Activated CD4-positive, alpha-beta T cell treated with anti-CD3 and anti-CD28 coated beads for 24 hours (primary cell): ENCODE measurements around the gene SMOC2.
"Not testable (repeated sequence)": the region's sequence is repeated elsewhere in the genome, so short reads cannot be mapped to it uniquely, and the experiment has no call there.

Experiments used
- DNase-seq, 2 donors: peaks; one replicate each; pipeline ENCODE4 v3.0.0-alpha.2; 2020; ENCODE audit warnings: low read depth in 2 of 2

The SMOC2 gene

DNA sequence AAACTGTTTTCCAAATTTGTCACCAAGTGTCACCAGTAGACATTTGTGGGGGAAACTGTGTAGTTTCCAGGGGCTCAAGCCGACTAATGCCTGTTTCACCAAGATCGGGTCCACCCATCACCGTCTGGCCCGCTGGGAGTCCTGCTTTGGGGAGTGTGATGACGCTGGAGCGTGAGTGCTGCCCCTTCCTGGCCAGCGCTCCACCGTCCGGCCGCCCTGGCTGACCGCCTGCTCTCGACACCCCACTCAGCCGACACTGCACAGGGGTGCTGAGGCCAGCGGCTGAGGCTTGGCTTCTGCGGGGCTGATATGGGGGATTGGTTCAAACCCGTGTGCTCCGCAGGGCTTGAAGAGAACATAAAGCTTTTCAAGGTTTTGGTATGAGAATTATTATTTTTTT lies 160.1 kb downstream of the SMOC2 start:
- no peak for DNase-seq

DNA sequence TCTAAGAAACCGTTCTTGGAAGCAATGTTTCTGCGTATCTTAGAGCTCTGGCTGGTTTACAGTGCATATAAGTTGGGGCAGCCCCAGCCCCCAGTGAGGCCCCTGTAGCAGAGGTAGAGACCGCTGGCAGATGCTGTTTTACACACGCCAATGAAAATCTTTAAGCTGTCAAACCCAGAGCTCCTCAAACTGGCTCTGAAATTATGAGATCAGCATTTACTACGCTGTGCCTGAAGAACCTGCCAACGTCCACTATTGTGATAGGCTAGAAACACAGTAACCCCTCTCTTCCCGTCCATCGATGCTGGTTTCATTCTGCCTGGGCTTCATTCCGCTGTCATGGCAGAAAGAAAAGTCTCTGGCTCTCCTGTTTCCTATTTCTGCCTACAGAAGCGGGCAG lies 160.6 kb downstream of the SMOC2 start:
- DNase-seq: no peak

DNA sequence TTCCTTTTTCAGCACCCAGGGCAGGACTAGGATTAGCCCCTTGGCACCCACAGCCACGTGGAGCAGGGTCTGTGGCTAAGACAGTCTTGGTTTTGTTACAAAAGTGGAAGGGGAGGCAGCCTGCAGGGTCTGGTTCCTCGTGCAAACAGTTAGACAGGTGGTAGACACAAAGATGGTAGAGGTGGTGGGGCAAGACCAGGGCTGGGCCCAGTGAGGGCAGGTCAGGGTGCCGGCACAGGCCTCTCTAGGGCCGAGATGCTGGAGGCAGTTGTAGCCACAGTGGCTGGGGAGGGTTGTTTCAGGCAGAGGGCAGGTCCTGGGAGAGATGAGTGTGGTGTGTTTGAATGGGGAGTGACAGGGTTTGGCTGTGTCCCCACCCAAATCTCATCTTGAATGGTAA lies 161.6 kb downstream of the SMOC2 start:
- no peak for DNase-seq

DNA sequence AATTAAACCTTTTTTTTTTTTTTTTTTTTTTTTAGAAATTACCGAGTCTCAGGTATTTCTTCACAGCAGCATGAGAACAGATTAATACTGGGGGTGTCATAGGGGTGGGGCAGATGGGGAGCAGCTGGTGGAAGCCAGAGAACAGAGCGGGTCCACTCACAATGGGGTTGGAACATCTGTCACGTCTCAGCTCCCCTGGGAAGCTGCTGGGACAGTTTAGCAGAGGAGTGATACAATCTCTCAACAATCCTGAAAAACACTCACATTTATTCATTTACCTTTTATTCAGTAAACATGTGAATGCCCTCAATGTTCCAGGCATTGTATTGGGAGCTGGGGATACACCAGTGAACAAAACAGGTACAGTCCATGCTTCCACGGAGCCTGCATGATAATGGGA lies 162.2 kb downstream of the SMOC2 start:
- no peak for DNase-seq

DNA sequence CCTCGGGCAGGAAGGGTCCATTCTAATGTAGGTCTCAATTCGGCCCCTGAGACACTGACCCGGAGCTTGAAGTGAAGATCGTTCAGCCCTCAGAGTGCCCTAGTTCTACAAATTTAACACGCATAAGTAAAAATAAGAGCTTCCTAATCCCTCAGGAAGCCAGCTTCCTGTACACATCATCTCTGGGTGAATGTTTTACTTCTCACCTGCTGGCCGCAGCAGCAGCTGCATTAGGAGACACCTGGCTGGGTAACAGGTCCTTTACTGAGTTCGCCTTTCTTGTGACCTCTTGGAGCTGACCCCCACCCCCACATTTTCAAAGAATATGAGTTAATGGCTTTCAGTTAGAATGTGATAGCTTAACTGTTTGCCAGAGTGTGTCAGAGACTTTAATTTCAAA lies 165.0 kb downstream of the SMOC2 start:
- DNase-seq: no peak

DNA sequence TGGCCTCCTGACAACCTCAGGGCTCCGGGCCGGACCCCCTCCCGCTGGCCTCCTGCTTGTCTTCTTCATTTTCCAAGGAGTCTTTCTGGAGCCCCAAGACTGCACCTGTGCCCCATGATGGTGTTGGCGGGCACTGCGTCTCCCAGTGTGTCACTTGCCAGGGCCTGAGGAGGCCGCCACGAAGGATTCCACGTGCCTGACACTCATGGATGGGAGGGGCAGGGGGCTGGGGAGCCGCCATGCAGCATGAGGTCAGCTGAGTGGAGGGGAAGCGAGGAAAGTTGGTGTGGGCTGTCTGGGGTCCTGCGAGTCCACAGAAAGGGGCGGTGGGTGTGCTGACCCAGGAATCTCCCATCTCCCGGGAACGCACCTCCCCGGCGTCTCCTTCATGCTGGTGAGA lies 165.7 kb downstream of the SMOC2 start:
- no peak for DNase-seq

DNA sequence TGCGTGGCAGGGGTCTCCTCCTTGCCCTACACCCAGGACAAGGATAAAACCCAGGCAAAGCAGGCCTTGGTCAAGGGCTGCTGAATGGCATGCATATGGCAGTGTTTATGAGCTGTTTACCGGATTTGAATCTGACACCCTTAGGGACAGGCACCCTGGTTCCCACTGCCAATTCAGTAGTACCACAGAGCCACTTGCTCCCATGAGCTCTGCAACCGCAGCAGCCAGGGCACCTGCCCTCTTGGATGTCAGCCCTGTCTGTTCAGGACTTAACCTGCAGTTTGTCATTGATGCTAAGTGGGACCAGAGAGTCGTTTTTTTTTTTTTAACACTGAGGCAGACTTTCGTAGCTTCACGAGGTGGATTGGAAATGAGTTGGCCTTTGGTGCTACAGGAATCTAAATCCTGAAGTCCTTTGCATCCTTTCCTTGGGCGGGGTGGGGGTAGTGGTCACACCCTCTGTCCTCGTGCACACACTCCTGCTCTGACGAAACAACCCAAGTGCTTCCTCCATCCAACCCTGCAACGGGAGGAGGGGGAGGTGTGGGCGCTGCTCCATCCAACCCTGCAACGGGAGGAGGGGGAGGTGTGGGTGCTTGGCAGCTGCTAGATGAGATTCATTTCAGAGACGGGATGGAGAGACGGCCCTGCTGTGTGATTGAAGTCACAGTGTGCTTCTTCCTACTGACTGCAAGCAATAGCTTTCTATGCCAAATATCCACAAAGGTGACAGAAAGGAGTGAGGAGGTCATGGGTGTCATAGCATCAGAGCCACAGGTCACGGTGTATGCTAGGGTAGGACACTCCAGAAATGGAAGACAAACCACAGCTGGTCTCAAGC lies 166.5 kb downstream of the SMOC2 start:
- DNase-seq: no peak

DNA sequence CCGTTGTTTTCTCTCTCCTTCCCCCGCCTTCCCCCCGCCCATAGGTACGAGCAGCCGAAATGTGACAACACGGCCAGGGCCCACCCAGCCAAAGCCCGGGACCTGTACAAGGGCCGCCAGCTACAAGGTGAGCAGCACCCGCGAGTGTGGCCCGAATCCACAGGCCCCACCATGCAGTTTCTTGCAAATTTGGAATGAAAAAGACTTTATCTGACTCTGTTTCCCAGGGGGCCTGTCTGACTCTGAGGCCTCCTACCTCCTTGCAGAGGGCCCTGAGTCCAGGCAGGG lies 167.1 kb downstream of the SMOC2 start:
- DNase-seq: no peak

DNA sequence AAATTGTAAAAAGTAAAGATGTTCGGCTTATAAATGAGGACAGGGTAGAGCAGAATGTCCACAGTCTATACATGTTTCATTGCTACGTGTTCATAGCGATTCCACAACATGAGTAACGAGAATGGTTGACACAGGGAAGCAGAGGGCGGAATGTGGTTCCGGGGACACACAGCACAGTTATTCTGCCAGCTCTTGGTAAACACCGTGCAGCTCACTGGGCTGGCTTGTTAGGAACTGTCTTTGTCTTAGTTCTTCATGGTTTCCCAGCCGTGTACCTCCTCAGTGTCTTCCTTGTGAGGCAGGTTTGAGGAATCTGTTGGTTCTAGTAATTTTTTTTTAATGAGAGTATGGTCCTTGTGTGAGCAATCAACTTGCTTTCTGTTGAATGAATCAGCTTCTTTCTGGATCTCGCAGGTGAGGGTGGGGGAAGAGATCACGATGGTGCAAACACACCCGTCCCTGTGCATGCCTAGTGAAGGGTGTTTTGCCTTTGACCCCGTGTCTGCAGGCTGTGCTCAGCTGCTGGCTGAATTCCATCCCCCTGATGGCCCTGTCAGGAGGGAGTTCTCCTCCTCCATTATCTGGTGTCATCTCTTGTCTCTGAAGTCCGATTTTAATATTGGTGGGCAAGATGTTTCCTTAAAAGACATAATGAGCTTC lies 168.2 kb downstream of the SMOC2 start:
- DNase-seq: no peak

DNA sequence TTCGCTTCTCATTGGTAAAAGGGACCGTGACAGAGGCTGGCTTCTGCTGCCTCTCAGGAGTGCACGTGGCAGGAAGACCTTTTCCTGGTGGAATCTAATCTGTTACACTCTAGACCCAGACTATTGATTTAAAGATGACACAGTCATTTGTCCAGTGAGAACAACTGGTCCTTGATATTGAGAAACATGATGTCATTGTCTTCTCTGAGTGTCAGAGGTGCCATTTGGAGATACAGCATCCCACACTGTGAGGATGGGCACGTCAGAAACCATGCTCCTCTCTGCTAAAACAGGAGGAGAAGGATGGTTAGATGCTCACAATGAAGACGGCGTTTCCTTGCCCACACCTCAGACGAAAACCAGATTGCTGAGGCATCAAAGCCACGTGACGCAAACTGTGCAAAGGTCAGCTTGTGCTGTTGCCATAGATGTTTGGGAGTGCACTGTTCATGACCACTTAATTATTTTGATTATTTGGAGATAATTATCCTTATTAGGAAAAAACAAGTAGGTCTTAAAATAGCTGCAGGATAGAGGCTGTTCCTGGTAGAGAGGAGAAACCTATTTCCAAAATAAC lies 169.0 kb downstream of the SMOC2 start:
- no peak for DNase-seq

DNA sequence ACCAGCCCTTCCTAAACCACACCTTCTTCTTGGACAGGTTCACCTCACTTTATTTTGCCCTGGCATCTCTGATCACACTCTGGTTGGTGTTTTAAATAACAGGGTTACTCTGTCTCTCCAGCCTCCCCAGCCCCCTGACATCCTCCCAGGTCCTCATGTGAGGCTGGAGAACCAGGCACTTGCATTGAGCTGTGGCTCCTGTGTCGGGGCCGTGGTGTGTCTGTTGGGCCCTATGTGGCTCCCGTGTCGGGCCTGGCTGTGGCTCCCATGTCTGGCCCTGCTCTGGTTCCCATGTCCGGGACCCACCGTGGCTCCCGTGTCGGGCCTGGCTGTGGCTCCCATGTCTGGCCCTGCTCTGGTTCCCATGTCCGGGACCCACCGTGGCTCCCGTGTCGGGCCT lies 170.0 kb downstream of the SMOC2 start:
- DNase-seq: not testable (repeated sequence)

DNA sequence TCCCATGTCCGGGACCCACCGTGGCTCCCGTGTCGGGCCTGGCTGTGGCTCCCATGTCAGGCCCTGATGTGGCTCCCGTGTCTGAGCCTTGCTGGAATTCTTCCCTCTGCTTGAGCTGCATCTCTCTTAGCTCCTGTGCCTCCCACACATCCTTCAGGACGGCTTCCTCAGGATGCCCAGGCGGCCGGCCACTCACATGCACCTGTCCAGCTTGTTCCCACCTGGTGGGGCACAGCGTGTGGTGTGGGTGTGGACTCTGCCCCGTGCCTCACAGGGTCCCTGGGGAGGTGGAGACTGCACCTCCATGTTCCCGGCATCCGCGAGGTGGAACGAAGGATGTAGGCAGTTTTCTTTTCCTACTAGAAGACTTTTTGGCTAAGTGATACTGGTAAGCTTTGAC lies 170.7 kb downstream of the SMOC2 start:
- no peak for DNase-seq

DNA sequence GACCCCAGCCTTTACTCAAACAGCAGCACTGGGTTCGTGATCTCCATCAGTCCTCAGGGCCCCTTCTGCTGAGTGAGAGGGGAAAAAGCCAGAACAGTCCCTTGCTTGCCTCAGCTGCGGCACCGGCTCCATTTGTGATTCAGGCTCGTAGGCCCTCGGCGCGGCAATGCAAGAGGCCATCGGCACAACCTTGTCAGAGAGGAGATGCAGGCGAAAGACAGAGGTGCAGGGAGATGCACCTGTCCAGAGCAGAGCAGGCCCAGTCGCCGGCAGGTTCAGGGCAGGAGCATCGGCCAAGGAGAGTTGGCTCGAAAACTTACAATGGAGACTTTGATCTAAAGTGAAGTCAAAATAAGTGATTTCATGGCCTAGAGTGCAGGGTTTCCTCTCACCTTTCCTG lies 171.6 kb downstream of the SMOC2 start:
- DNase-seq: no peak

DNA sequence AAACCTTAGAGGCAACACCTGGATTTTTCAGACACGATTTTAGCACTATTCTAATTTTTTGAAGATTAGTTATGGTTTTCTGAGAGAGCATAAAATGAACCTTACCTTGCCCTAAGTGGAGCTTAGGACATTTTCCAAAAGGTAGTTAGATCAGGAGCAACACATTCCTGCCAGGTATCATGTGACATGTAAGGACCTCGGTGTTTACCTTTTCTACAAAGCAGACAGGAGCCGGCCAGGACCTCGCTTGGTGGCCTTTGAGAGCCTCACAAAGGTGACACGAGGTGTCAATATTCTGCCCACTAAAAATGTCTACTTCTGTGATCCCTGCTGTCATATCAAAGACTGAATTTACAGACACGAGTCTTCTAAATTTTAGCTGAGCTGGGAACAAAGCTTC lies 174.9 kb downstream of the SMOC2 start:
- no peak for DNase-seq

DNA sequence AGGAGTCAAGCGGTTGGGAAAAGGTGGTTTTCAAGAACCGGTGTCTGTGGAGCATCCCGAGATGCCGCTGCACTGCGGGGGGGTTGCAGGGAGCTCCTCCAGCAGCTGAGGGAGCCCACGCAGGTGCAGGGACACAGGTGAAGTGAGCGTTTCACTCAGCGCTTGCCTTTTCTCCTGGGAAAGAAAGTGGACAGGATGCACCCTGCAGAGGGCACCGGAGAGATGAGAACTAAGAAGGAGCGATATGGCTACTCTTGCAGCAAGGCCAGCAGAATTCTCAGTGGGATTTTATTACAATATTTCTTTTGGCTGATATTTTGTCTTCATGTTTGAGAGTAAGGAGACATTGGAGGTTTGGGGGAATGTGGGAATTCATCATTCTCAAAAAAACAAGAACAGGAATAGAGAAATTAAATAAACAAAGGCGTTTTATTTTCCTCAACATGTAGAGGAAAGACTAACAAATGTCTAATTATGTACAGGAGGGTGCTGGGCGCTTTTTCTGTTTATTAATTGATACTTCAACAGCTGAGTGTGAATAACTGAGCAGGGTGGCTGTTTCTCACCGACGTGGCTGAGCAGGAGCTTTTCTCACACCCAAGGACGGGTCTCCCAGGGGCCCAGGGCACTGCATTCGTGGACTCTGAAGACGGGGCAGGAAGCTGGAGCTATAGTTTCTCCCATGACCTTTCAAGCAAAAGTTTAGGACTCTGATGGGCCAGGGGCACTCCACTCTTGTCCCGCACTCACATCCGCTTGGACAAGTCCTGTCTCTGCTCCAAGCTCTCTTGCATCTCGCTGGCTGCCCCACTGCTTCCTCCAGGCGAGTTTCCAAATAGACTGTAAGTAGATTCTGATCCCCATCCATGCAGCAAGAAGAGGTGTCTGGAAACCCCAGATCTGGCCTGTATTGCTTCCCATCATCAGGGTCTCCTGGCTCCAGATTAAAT lies 176.1 kb downstream of the SMOC2 start:
- DNase-seq: no peak

DNA sequence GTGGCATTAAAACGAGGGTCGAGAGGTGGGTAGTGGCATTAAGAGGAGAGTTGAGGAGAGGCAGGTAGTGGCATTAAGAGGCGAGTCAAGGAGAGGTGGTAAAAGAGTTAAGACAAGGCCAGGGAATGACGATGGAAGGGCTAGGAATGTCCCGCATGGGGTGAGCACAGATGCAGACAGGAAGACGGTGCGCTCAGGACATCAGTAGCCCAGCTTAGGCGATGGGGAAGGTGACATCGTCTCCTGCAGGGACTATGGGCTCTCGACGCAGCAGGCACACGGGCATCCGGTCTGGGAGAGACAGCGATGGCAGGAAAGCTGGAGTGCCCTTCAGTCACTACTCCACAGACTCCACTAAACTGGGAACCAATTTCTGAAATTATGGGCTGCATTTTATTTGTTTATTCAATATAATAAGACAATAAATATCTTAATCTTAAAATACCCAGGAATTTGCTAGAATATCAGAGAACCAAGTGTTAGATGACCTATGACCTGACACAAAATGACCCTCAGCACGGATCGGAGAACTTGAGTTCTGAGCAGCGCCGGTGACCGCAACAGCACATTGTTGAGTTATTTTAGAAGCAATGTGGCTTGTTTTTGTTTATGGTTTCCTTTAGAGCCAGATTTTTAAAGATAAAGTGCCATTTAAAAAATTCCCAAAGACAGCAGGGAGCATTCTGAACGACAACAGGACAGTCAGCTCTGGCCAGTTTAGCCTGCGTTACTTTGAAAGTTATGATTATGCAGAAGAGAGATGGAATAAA lies 177.7 kb downstream of the SMOC2 start:
- DNase-seq: no peak

DNA sequence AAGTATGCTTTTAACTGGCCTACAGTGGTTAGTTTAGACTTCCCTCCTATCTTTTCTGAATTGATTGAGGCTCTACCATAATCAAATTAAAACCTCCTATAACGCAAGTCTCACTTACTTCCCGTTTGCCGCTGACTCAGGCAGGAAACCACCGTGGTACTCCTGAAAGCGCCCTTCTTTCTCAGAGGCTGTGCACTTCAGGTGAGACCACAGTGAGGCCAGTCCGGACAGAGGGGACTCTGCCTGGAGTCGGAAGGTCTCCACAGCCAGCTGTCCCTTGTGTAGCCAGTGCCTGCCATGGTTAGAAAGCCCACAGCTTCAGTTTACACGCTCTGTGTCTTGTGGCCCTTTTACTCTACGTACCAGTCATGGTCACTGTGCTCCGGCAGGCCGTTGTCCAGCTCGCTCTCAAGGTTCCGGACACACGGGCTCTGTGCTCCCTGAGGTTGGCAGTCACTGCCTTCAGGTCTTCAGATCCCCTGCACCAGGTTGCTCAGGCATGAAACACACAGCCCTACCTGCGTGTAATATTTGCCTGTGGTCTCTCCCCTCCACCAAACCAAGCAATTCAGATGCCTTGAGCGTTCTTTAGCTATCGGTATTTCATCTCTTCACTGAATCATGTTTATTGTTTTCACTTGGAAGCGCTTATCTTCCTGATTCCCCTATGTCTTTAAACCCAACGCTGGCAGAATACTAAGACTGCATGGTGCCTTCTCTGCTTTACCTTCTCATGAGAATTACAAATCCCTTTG lies 178.8 kb downstream of the SMOC2 start:
- no peak for DNase-seq

DNA sequence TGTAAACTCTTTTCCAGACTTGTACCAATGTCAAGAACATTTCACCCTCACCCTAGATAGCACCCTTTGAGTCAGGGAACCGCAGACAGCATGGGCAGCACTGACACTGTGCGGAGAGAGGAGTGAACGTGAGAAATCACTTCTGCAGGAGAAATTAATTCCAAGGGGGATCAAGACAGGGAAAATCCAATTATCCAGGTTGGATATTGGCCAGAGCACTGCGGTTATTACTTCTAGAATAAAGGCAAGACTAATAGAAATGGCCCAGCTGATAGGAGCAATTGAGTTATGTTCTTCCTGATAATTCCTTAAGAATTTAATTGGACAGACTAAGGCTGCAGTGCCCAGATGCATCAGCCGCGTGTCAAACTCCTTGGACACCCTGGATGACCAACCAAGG lies 179.6 kb downstream of the SMOC2 start:
- no peak for DNase-seq

DNA sequence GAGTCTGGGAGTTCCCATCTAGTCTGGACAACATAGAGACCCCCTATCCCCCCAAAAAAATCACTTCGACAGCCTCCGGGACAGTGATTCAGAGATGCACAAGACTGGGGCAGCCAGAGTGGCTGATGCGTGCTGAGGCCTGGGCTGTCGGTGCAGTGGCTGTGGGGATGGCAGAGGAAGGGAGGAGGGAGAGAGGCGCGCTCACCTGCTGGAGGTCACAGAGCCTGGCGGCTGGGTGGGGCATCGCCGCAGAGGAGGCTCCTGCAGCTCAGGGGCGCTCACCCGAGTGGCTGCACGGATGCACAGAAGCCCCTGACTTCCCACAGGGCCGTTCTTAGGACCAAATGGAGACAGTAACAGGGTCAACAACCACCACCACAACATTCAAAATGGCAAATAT lies 182.8 kb downstream of the SMOC2 start:
- DNase-seq: no peak

DNA sequence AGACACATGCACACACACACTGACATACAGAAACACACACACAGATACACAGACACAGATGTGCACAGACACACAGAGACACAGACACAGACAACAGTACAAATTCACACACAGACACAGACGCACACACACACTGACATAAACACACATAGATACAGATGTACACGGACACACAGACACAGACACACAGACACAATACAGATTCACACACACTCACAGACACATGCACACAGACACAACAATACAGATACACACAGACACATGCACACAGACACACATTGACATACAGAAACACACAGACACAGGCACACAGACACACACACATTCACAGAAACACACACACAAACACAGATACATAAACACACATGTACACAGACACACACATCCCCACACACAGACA lies 183.6 kb downstream of the SMOC2 start:
- DNase-seq: no peak

DNA sequence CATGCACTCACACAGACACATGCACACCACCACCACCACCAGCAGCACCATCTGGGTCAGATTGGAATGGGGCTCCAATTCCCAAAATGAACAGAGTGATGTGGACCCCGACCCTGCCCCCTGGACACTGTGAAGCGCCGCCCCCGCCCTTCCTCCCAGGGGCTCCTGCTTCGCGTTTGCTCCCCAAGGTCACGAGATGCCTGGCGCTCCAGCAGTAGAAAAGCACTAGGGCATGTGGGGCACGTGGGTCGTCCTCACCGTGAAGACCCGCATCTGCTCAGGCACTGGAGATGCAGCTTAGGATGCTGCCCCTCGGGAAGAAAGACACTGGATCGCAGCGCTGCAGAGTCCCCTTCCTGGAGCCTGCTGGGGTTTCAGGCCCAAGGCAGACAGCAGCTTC lies 184.0 kb downstream of the SMOC2 start:
- no peak for DNase-seq
